Measurements from ENCODE around the gene PSMD12. TPM values are rescaled to one million over a fixed set of nuclear protein-coding genes. Genes with fewer than 3 reads are reported as not detected.
"Not testable (repeated sequence)": the region's sequence is repeated elsewhere in the genome, so short reads cannot be mapped to it uniquely, and the experiment has no call there.

The PSMD12 gene
- total RNA-seq, 4 donors from 2014 or later = 28.3 to 47.3 (median 37.3) TPM

DNA sequence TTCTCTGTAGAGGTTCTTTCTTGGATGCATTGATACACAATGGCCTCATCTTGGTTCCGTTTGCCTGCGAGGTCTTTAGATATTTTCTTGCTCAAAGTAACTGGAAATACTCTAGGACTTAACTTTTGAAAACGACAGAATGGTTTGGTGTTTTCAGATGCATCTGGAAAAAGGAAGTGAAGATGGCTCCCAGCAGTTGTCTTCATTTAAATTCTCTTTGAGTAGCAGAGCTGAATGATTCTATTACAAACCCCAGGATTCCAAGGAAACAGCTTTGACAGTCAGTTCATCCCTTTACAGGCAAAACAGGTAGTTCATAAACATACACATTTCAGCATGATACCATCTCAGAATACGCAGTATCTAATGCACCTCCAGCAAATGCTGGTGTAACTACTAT lies 54.8 kb downstream of the PSMD12 start:
- Histone ChIP-seq H3K36me3 (no peaks in the 10 kb centered on the region), H3K27ac (no peak overlapping the region), H3K4me1 (no peaks in the 10 kb centered on the region), H3K27me3 (no peaks in the 10 kb centered on the region), H3K4me3 (no peak overlapping the region), H3K9me3 (no peaks in the 10 kb centered on the region)
- ATAC-seq = no peak
- WGBS, 2 donors (ENCODE audit: low coverage in 1 of 2) = 67 to 84% methylated on average over 4 of the region's 4 CpGs
- TF ChIP-seq POLR2A (IDR thresholded peaks at IDR 0.05) = no peak
- TF ChIP-seq, protein P1, sequence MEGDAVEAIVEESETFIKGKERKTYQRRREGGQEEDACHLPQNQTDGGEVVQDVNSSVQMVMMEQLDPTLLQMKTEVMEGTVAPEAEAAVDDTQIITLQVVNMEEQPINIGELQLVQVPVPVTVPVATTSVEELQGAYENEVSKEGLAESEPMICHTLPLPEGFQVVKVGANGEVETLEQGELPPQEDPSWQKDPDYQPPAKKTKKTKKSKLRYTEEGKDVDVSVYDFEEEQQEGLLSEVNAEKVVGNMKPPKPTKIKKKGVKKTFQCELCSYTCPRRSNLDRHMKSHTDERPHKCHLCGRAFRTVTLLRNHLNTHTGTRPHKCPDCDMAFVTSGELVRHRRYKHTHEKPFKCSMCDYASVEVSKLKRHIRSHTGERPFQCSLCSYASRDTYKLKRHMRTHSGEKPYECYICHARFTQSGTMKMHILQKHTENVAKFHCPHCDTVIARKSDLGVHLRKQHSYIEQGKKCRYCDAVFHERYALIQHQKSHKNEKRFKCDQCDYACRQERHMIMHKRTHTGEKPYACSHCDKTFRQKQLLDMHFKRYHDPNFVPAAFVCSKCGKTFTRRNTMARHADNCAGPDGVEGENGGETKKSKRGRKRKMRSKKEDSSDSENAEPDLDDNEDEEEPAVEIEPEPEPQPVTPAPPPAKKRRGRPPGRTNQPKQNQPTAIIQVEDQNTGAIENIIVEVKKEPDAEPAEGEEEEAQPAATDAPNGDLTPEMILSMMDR (IDR thresholded peaks at IDR 0.05) = no peak
- TF ChIP-seq EP300 (IDR thresholded peaks at IDR 0.05) = no peak
- TF ChIP-seq POLR2AphosphoS5 (IDR thresholded peaks at IDR 0.05) = no peak

DNA sequence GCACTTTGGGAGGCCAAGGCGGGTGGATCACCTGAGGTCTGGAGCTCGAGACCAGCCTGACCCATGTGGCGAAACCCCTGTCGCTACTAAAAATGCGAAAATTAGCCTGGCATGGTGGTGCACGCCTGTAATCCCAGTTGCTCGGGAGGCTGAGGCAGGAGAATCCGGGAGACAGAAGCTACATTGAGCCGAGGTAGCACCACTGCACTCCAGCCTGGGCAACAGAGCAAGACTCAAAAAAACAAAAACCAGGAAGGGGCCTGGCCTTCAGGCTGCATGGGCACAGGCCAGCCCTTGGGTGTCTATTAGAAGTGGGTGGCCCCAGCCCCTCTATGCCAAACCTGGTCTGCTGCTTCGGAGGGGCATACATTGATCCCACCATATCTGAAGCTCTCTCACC lies 56.0 kb downstream of the PSMD12 start:
- Histone ChIP-seq H3K27me3 (no peaks in the 10 kb centered on the region), H3K9me3 (no peaks in the 10 kb centered on the region), H3K36me3 (no peaks in the 10 kb centered on the region), H3K27ac (no peak overlapping the region), H3K4me3 (no peak overlapping the region), H3K4me1 (no peaks in the 10 kb centered on the region)
- 80 to 90% methylated on average over 1 to 2 of the region's 10 CpGs for WGBS, 2 donors (ENCODE audit: low coverage in 1 of 2)
- ATAC-seq = no peak
- TF ChIP-seq, protein P1 (IDR thresholded peaks at IDR 0.05) = no peak
- TF ChIP-seq POLR2AphosphoS5 (IDR thresholded peaks at IDR 0.05) = no peak
- TF ChIP-seq EP300 (IDR thresholded peaks at IDR 0.05) = no peak
- no peak for TF ChIP-seq POLR2A (IDR thresholded peaks at IDR 0.05)

DNA sequence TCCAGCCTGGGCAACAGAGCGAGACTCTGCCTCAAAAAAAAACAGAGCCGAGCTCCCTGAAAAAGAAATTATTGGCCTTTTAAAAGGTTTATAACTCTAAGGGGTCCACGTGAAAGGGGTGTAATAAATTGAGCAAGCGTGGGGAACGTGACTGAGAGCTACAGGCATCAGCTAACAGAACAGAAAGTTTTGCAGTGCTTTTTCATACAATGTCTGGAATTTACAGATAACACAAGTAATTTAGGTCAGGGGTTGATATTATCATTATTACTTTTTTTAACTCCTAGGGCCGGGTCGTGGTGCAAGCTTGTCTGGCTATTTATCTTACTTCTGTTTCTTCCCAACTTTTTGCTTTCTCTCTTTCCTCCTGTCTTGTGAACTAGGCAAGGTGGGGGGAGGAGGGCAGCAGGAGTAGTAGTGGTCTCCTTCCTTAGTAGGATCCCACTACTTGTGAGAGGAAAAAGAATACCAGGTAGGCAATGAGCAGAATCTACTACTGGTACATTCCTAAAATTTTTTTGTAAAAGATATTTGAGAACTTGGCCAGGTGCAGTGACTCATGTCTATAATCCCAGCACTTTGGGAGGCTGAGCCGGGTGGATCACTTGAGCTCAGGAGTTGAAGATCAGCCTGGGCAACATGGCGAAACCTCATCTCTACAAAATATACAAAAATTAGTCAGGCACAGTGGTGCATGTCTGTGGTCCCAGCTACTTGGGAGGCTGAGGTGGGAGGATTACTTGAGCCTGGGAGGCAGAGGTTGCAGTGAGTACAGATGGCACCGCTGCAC lies 60.7 kb downstream of the PSMD12 start:
- not testable (repeated sequence) for H3K27ac ChIP-seq, H3K4me3 ChIP-seq, H3K4me1 ChIP-seq, ATAC-seq, H3K9me3 ChIP-seq, H3K27me3 ChIP-seq, H3K36me3 ChIP-seq
- 56 to 64% methylated on average over 5 to 10 of the region's 10 CpGs for WGBS, 2 donors (ENCODE audit: low coverage in 1 of 2)

DNA sequence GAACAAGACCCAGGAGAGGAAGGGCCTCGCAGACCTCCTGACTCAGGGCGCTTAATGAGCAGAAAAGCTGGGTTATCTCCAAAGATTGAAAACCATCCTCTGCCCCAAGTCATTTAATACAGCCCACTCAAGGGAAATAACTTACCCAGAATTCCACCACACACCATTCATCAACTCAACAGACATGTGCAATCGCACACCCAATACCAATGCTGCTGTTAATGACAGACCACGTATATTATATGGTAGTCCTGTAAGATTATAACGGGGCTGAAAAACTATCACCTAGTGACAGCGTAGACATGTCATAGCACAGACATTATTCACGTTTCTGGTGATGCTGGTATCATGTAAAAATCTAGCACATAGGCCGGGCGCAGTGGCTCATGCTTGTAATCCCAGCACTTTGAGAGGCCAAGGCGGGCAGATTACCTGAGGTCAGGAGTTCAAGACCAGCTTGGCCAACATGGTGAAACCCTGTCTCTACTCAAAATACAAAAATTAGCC lies 68.9 kb downstream of the PSMD12 start:
- no peaks in the 10 kb centered on the region for H3K4me1 ChIP-seq
- H3K4me3 ChIP-seq = no peak overlapping the region
- no peaks in the 10 kb centered on the region for H3K36me3 ChIP-seq
- ATAC-seq = no peak
- H3K9me3 ChIP-seq = no peaks in the 10 kb centered on the region
- TF ChIP-seq, protein P1 (IDR thresholded peaks at IDR 0.05) = no peak
- TF ChIP-seq POLR2A (IDR thresholded peaks at IDR 0.05) (no peak), EP300 (IDR thresholded peaks at IDR 0.05) (no peak)
- no peak overlapping the region for H3K27ac ChIP-seq
- WGBS, 2 donors (ENCODE audit: low coverage in 1 of 2) = 80 to 88% methylated on average over 7 to 8 of the region's 10 CpGs
- no peaks in the 10 kb centered on the region for H3K27me3 ChIP-seq

DNA sequence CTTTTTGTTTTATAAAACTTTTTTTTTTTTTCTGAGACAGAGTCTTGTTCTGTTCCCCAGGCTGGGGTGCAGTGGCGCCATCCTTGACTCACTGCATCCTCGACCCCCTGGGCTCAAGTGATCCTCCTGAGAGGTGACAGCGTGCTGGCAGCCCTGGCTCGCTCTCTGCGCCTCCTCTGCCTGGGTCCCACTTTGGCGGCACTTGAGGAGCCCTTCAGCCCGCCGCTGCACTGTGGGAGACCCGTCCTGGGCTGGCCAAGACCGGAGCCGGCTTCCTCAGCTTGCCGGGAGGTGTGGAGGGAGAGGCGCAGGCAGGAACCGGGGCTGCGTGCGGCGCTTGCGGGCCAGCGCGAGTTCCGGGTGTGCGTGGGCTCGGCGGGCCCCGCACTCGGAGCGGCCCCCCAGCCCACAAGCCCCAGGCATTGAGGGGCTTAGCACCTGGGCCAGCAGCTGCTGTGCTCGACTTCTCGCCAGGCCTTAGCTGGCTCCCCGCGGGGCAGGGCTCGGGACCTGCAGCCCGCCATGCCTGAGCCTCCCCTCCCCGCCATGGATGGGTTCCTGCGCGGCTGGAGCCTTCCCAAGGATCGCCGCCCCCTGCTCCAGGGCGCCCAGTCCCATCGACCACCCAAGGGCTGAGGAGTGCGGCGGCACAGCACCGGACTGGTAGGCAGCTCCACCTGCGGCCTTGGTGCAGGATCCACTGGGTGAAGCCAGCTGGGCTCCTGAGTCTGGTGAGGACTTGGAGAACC lies 71.8 kb downstream of the PSMD12 start:
- TF ChIP-seq, protein P1 (IDR thresholded peaks at IDR 0.05) = no peak
- TF ChIP-seq POLR2A (IDR thresholded peaks at IDR 0.05) (no peak), EP300 (IDR thresholded peaks at IDR 0.05) (no peak), POLR2AphosphoS5 (IDR thresholded peaks at IDR 0.05) (no peak)
- H3K4me3 ChIP-seq = no peak overlapping the region
- 95% methylated on average over 4 of the region's 44 CpGs; no CpG with 5 or more reads in 1 of the 2 donors for WGBS, 2 donors (ENCODE audit: low coverage in 1 of 2)
- H3K9me3 ChIP-seq = no peaks in the 10 kb centered on the region
- no peak overlapping the region for H3K27ac ChIP-seq
- H3K36me3 ChIP-seq = no peaks in the 10 kb centered on the region
- peaks cover 0 to 18% (median 5%) of the 10 kb centered on the region in 3 donors for H3K4me1 ChIP-seq
- H3K27me3 ChIP-seq = no peaks in the 10 kb centered on the region
- no peak for ATAC-seq
